Measurements from ENCODE around the gene CDH15.
"Not testable (repeated sequence)": the region's sequence is repeated elsewhere in the genome, so short reads cannot be mapped to it uniquely, and the experiment has no call there.

CDH15 gene

GRCh38 chr16:89188471-89189357, 17.2 kb downstream of the CDH15 start:
- not testable (repeated sequence) for DNase-seq

GRCh38 chr16:89189358-89190025, 17.9 kb downstream of the CDH15 start:
- no peak for DNase-seq

- no peak for DNase-seq
Observed at GRCh38 chr16:89190150-89190958, 18.8 kb downstream of the CDH15 start.

- DNase-seq, result no peak
Observed at GRCh38 chr16:89191033-89191900, 19.7 kb downstream of the CDH15 start.

- no peak for DNase-seq
Observed at GRCh38 chr16:89191901-89192185, 20.3 kb downstream of the CDH15 start.

- DNase-seq, result peak in 1 of 2 donors; percentile 30
Observed at GRCh38 chr16:89192186-89192955, 20.8 kb downstream of the CDH15 start.

- DNase-seq, result peak in 1 of 2 donors; percentile 78
Observed at GRCh38 chr16:89192956-89193575, 21.5 kb downstream of the CDH15 start.

- DNase-seq, result no peak
Observed at GRCh38 chr16:89193576-89194293, 22.2 kb downstream of the CDH15 start.

- DNase-seq, result no peak
Observed at GRCh38 chr16:89194340-89195311, 23.1 kb downstream of the CDH15 start.

- no peak for DNase-seq
Observed at GRCh38 chr16:89195521-89196171, 24.1 kb downstream of the CDH15 start.

GRCh38 chr16:89197033-89197632, 25.6 kb downstream of the CDH15 start:
- no peak for DNase-seq

GRCh38 chr16:89197633-89198416, 26.3 kb downstream of the CDH15 start:
- DNase-seq, result no peak

GRCh38 chr16:89198417-89199240, 27.1 kb downstream of the CDH15 start:
- DNase-seq, result no peak

GRCh38 chr16:89199241-89200123, 27.9 kb downstream of the CDH15 start:
- DNase-seq, result no peak

- no peak for DNase-seq
Observed at GRCh38 chr16:89200124-89200849, 28.7 kb downstream of the CDH15 start, which contains the start of gene SLC22A31. SLC22A31 (minus strand) TSS chr16:89200537; CDS start chr16:89200501, 36 bp downstream.
